Nephron progenitor cell (in vitro differentiated cells): ENCODE data around the gene ZNF773.

ENCODE experiments used
- DNase-seq: peaks from one replicate; pipeline ENCODE4 v3.0.0; 2021
- H3K27ac Mint-ChIP-seq: 2 replicates; pipeline ENCODE4 v1.8.0; 2021; ENCODE audit warnings: mild to moderate bottlenecking, moderate library complexity, mixed read lengths
- H3K27me3 Mint-ChIP-seq: 2 replicates; pipeline ENCODE4 v1.8.0; 2021; ENCODE audit warnings: mild to moderate bottlenecking, low read depth, mixed read lengths; ENCODE audit not compliant: poor library complexity
- H3K36me3 Mint-ChIP-seq: 2 replicates; pipeline ENCODE4 v1.8.0; 2021; ENCODE audit warnings: low read depth, mixed read lengths
- H3K4me1 Mint-ChIP-seq: 2 replicates; pipeline ENCODE4 v1.8.0; 2021; ENCODE audit warnings: mixed read lengths
- H3K4me3 Mint-ChIP-seq: 2 replicates; pipeline ENCODE4 v1.8.0; 2021; ENCODE audit warnings: mild to moderate bottlenecking, moderate library complexity, mixed read lengths
- H3K9me3 Mint-ChIP-seq: 2 replicates; pipeline ENCODE4 v1.8.0; 2021; ENCODE audit warnings: mild to moderate bottlenecking, moderate library complexity, mixed read lengths
- CTCF ChIP-seq: fragments of 200-600 bp; sonication (generic); IDR thresholded peaks from 2 replicates; pipeline ENCODE4 v1.5.0; 2021; ENCODE audit warnings: antibody characterized with exemption

ZNF773 gene

GRCh38 chr19:57527136-57527881 lies 27.6 kb downstream of the ZNF773 start, which contains the start of gene ZNF549:
TSS of gene ZNF549 (plus strand) at chr19:57527356. CDS start at chr19:57527574, 218 bp downstream.
- no peak for TF ChIP-seq CTCF
- Mint-ChIP-seq H3K36me3 (peaks cover 60% of the 10 kb centered on the region), H3K27ac (peak within 1 kb of the TSS; percentile 84), H3K4me1 (peaks cover 16% of the 10 kb centered on the region), H3K9me3 (peaks cover 91% of the 10 kb centered on the region), H3K27me3 (peaks cover 18% of the 10 kb centered on the region), H3K4me3 (peak within 1 kb of the TSS; percentile 96)
- DNase-seq = peak; percentile 84

GRCh38 chr19:57537953-57538547 lies 38.3 kb downstream of the ZNF773 start:
- Mint-ChIP-seq H3K27me3 (peaks cover 5% of the 10 kb centered on the region), H3K4me3 (no peak overlapping the region), H3K27ac (no peak overlapping the region), H3K9me3 (peaks cover 100% of the 10 kb centered on the region), H3K4me1 (no peaks in the 10 kb centered on the region), H3K36me3 (peaks cover 100% of the 10 kb centered on the region)
- DNase-seq = no peak
- TF ChIP-seq CTCF = no peak

- Mint-ChIP-seq H3K27ac (no peak overlapping the region), H3K27me3 (no peaks in the 10 kb centered on the region), H3K4me3 (no peak overlapping the region), H3K4me1 (no peaks in the 10 kb centered on the region), H3K36me3 (peaks cover 100% of the 10 kb centered on the region), H3K9me3 (peaks cover 100% of the 10 kb centered on the region)
- DNase-seq = no peak
- TF ChIP-seq CTCF = no peak
These were observed 46.8 kb downstream of the ZNF773 start for GRCh38 chr19:57546513-57546912.

- Mint-ChIP-seq H3K27ac (no peak overlapping the region), H3K4me3 (no peak overlapping the region), H3K36me3 (peaks cover 100% of the 10 kb centered on the region), H3K9me3 (peaks cover 94% of the 10 kb centered on the region), H3K4me1 (peaks cover under 1% of the 10 kb centered on the region), H3K27me3 (peaks cover 3% of the 10 kb centered on the region)
- TF ChIP-seq CTCF = no peak
- DNase-seq = no peak
These were observed 52.7 kb downstream of the ZNF773 start for GRCh38 chr19:57552432-57552831.

GRCh38 chr19:57557659-57558058 lies 57.9 kb downstream of the ZNF773 start:
- Mint-ChIP-seq H3K27ac (peak overlapping the region; percentile 47), H3K27me3 (peaks cover 2% of the 10 kb centered on the region), H3K36me3 (peaks cover 71% of the 10 kb centered on the region), H3K4me3 (peak overlapping the region; percentile 99), H3K4me1 (peaks cover 17% of the 10 kb centered on the region), H3K9me3 (peaks cover 91% of the 10 kb centered on the region)
- no peak for DNase-seq
- no peak for TF ChIP-seq CTCF
